Measurements from ENCODE around the gene TXK. TPM values are rescaled to one million over a fixed set of nuclear protein-coding genes. Genes with fewer than 3 reads are reported as not detected.
A peak's percentile ranks its signal among the peaks of the same experiment; 100 is the strongest.

Gene TXK
- total and polyA plus RNA-seq, 2 experiments from 2014 or later, result 0.14 to 0.40 TPM

GRCh38 chr4:48033825-48034413 is 100.1 kb downstream of the TXK start:
- DNase-seq (ENCODE audit: low spot score), result peak; percentile 77
- no peaks in the 10 kb centered on the region for H3K79me2 ChIP-seq (replicated peaks; ENCODE audit: insufficient read depth)
- TF ChIP-seq CTCF (conservative IDR thresholded peaks at IDR 0.05; ENCODE audit: low read depth in 2 of 2) (peak; percentile 54 to 75), CREB1 (CRISPR knock-in tag; IDR thresholded peaks at IDR 0.05; ENCODE audit: low read depth) (no peak), ZNF462 (CRISPR knock-in tag; IDR thresholded peaks at IDR 0.05) (no peak)
- H3K9me2 ChIP-seq (ENCODE audit: insufficient read depth), result no peaks in the 10 kb centered on the region
- H3K4me3 ChIP-seq, result no peak overlapping the region
- H3K4me1 Mint-ChIP-seq, result peaks cover 19% of the 10 kb centered on the region
- H2AFZ ChIP-seq, result no peak overlapping the region
- H3K9me3 Mint-ChIP-seq, result no peaks in the 10 kb centered on the region
- no peaks in the 10 kb centered on the region for H3F3A ChIP-seq (replicated peaks; ENCODE audit: low read depth)
- no peak overlapping the region for H3K27ac ChIP-seq (ENCODE audit: low read depth)
- peaks cover 17% of the 10 kb centered on the region for H3K4me1 ChIP-seq (ENCODE audit: insufficient read depth)
- peak; percentile 75 for ATAC-seq
- H4K20me1 ChIP-seq (replicated peaks; ENCODE audit: insufficient read depth), result no peaks in the 10 kb centered on the region
- no peak overlapping the region for H3K27ac Mint-ChIP-seq
- H3K36me3 ChIP-seq (ENCODE audit: insufficient read depth), result no peaks in the 10 kb centered on the region
- H3K36me3 Mint-ChIP-seq (ENCODE audit: low read depth), result no peaks in the 10 kb centered on the region; the same call in 2 of the 3 replicates
- no peak overlapping the region for H3K4me2 ChIP-seq
- no peaks in the 10 kb centered on the region for H3K27me3 ChIP-seq (ENCODE audit: insufficient read depth)
- no peak overlapping the region for H3K4me3 Mint-ChIP-seq
- no peaks in the 10 kb centered on the region for H3K27me3 Mint-ChIP-seq (ENCODE audit: insufficient read depth, low read depth, poor library complexity)

GRCh38 chr4:48033412-48033811 is 100.6 kb downstream of the TXK start:
- Mint-ChIP-seq H3K27me3 (ENCODE audit: insufficient read depth, low read depth, poor library complexity) (no peaks in the 10 kb centered on the region), H3K9me3 (no peaks in the 10 kb centered on the region), H3K4me3 (no peak overlapping the region), H3K36me3 (ENCODE audit: low read depth) (no peaks in the 10 kb centered on the region; the same call in 1 of the 3 replicates), H3K4me1 (peaks cover 24% of the 10 kb centered on the region), H3K27ac (no peak overlapping the region)
- Histone ChIP-seq H3K4me2 (no peak overlapping the region), H4K20me1 (replicated peaks; ENCODE audit: insufficient read depth) (no peaks in the 10 kb centered on the region), H2AFZ (no peak overlapping the region), H3K4me1 (ENCODE audit: insufficient read depth) (peaks cover 18% of the 10 kb centered on the region), H3K36me3 (ENCODE audit: insufficient read depth) (no peaks in the 10 kb centered on the region), H3K79me2 (replicated peaks; ENCODE audit: insufficient read depth) (no peaks in the 10 kb centered on the region), H3K9me2 (ENCODE audit: insufficient read depth) (no peaks in the 10 kb centered on the region), H3K27me3 (ENCODE audit: insufficient read depth) (no peaks in the 10 kb centered on the region), H3F3A (replicated peaks; ENCODE audit: low read depth) (no peaks in the 10 kb centered on the region), H3K27ac (ENCODE audit: low read depth) (no peak overlapping the region), H3K4me3 (no peak overlapping the region)
- ATAC-seq, result no peak
- DNase-seq (ENCODE audit: low spot score), result no peak
- TF ChIP-seq ZNF114 (CRISPR knock-in tag; IDR thresholded peaks at IDR 0.05), result no peak
- no peak for TF ChIP-seq REST (IDR thresholded peaks at IDR 0.05; ENCODE audit: unreplicated experiment)
- no peak for TF ChIP-seq EZH2 (IDR thresholded peaks at IDR 0.05; ENCODE audit: low read depth, unreplicated experiment)
- TF ChIP-seq NANOG (IDR thresholded peaks at IDR 0.05; ENCODE audit: borderline replicate concordance), result no peak
- no peak for TF ChIP-seq EZH2phosphoT487 (IDR thresholded peaks at IDR 0.05; ENCODE audit: unreplicated experiment)
- no peak for TF ChIP-seq STAT1 (IDR thresholded peaks at IDR 0.05; ENCODE audit: unreplicated experiment)
- TF ChIP-seq CREB1 (CRISPR knock-in tag; IDR thresholded peaks at IDR 0.05; ENCODE audit: low read depth), result no peak
- TF ChIP-seq JUNB (IDR thresholded peaks at IDR 0.05; ENCODE audit: unreplicated experiment), result no peak

All from GM23338 (cell line).